Parathyroid adenoma (tissue), 2 donors: ENCODE results near the gene OTOG.

Source experiments
- H2AFZ ChIP-seq: fragments of 300-600 bp; sonication (generic); one replicate; pipeline ENCODE4 v1.7.0; 2017; ENCODE audit warnings: antibody characterized with exemption, mild to moderate bottlenecking
- H3K27ac ChIP-seq: fragments of 300-600 bp; sonication (generic); one replicate; pipeline ENCODE4 v1.7.0; 2017
- H3K27me3 ChIP-seq: fragments of 300-600 bp; sonication (generic); one replicate; pipeline ENCODE4 v1.7.0; 2017; ENCODE audit warnings: low read length; ENCODE audit not compliant: control insufficient read depth, insufficient read depth
- H3K36me3 ChIP-seq: fragments of 300-600 bp; sonication (generic); one replicate; pipeline ENCODE4 v1.7.0; 2017; ENCODE audit warnings: low read length; ENCODE audit not compliant: control insufficient read depth, insufficient read depth
- H3K4me1 ChIP-seq: fragments of 300-600 bp; sonication (generic); one replicate; pipeline ENCODE4 v1.7.0; 2017; ENCODE audit warnings: control low read depth
- H3K4me2 ChIP-seq: fragments of 300-600 bp; sonication (generic); one replicate; pipeline ENCODE4 v1.7.0; 2017; ENCODE audit warnings: low read length
- H3K4me3 ChIP-seq: fragments of 300-600 bp; sonication (generic); one replicate; pipeline ENCODE4 v1.7.0; 2017; ENCODE audit warnings: low read depth, low read length
- H3K79me2 ChIP-seq: fragments of 300-600 bp; sonication (generic); one replicate; pipeline ENCODE4 v1.7.0; 2017; ENCODE audit warnings: control low read depth
- H3K9ac ChIP-seq: fragments of 300-600 bp; sonication (generic); one replicate; pipeline ENCODE4 v1.7.0; 2017; ENCODE audit warnings: mild to moderate bottlenecking
- H3K9me3 ChIP-seq: fragments of 300-600 bp; sonication (generic); one replicate; pipeline ENCODE4 v1.7.0; 2017; ENCODE audit warnings: low read length; ENCODE audit not compliant: control insufficient read depth
- TF ChIP-seq, protein P1 (sequence below): fragments of 300-600 bp; sonication (generic); IDR thresholded peaks from one replicate; pipeline ENCODE4 v1.7.0; 2017; ENCODE audit warnings: antibody characterized with exemption, mild to moderate bottlenecking
- donor health status: primary hyperparathyroidism.

The OTOG gene

DNA sequence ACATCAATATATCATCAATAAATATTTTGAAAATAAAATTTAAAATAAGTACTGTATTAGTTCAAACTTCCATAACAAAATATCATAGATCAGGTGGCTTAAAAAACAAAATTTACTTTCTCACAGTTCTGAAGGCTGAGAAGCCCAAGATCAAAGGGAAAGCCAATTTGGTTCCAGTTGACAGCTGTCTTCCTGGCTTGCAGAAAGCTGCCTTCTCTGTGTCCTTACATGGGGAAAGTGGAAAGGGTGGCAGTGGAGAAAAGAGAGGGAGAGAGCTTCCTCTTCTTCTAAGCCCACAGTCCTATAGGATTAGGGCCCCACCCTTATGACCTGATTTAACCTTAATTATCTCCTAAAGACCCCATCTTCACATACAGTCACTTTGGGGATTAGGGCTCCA is 121.1 kb downstream of the OTOG start:
- TF ChIP-seq, protein P1, sequence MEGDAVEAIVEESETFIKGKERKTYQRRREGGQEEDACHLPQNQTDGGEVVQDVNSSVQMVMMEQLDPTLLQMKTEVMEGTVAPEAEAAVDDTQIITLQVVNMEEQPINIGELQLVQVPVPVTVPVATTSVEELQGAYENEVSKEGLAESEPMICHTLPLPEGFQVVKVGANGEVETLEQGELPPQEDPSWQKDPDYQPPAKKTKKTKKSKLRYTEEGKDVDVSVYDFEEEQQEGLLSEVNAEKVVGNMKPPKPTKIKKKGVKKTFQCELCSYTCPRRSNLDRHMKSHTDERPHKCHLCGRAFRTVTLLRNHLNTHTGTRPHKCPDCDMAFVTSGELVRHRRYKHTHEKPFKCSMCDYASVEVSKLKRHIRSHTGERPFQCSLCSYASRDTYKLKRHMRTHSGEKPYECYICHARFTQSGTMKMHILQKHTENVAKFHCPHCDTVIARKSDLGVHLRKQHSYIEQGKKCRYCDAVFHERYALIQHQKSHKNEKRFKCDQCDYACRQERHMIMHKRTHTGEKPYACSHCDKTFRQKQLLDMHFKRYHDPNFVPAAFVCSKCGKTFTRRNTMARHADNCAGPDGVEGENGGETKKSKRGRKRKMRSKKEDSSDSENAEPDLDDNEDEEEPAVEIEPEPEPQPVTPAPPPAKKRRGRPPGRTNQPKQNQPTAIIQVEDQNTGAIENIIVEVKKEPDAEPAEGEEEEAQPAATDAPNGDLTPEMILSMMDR: no peak
- Histone ChIP-seq H3K9me3 (no peaks in the 10 kb centered on the region), H3K27ac (no peak overlapping the region), H3K4me1 (no peaks in the 10 kb centered on the region), H3K4me2 (no peak overlapping the region), H3K27me3 (no peaks in the 10 kb centered on the region), H2AFZ (no peak overlapping the region), H3K9ac (no peak overlapping the region), H3K36me3 (no peaks in the 10 kb centered on the region), H3K79me2 (no peaks in the 10 kb centered on the region), H3K4me3 (no peak overlapping the region)

DNA sequence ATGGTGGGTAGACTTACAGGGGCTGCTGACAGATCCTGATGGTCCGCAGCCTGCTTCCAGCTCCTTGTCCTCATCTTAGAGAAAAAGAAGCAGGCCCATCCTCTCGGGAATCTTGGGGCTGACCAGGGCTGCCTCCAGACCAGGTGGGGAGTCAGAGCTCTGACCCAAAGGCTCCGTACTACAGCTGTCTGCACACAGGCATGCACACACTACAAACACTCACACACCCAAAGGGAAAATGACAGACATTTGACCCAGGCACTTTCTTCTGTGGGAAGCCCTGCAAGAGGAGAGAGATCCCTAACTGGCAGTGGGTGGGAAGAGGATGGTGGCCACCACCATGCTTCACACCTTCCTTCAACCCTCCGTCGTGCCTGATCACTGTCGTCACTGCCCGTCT is 125.4 kb downstream of the OTOG start:
- no peak overlapping the region for H3K4me2 ChIP-seq
- no peak overlapping the region for H3K4me3 ChIP-seq
- H3K36me3 ChIP-seq: no peaks in the 10 kb centered on the region
- no peak overlapping the region for H3K27ac ChIP-seq
- H3K9ac ChIP-seq: no peak overlapping the region
- TF ChIP-seq, protein P1: no peak
- no peaks in the 10 kb centered on the region for H3K9me3 ChIP-seq
- H2AFZ ChIP-seq: no peak overlapping the region
- no peaks in the 10 kb centered on the region for H3K79me2 ChIP-seq
- no peaks in the 10 kb centered on the region for H3K4me1 ChIP-seq
- no peaks in the 10 kb centered on the region for H3K27me3 ChIP-seq

DNA sequence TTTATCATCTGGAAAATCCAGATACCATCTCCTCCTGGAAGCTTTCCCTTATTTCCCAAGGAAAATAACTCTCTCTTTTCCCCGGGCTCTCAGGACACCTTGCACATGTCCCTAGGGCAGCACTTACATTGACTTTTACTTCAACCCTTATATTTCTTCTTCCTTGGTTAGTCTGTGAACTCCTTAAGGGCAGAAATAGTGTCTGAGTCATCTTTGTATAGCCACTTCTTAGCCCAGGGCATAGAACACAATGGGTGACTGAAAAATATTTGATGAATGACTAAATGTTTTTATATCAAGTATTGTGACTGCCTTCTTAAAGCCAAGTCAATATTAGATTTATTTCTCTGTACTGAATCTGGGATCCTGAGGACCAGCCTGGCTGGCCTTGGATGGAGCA is 126.9 kb downstream of the OTOG start:
- Histone ChIP-seq H3K27me3 (no peaks in the 10 kb centered on the region), H3K4me2 (no peak overlapping the region), H3K9ac (no peak overlapping the region), H3K9me3 (no peaks in the 10 kb centered on the region), H3K27ac (no peak overlapping the region), H3K4me3 (no peak overlapping the region), H3K4me1 (no peaks in the 10 kb centered on the region), H2AFZ (no peak overlapping the region), H3K36me3 (no peaks in the 10 kb centered on the region), H3K79me2 (no peaks in the 10 kb centered on the region)
- TF ChIP-seq, protein P1: no peak

DNA sequence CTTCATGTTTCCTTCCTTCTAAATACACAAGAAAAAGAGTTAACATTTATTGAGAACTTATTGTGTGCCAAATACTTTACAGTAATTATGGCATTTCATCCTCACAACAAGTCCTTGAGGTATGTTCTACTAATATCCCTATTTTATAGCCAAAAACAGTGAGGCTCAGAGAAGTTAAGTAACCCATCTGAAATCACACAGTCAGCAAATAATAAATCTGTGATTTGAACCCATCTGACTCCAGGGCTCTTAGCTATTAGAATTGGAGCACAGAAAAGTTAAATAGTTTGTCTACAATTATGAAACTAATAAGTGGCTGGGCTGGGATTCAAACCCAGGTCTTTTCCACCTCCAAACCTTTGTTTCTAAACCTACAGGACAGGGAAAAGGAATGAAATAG is 135.8 kb downstream of the OTOG start:
- no peaks in the 10 kb centered on the region for H3K36me3 ChIP-seq
- no peak overlapping the region for H3K27ac ChIP-seq

More for the DNA sequence above, 135.8 kb downstream of the OTOG start:
- H3K4me1 ChIP-seq: no peaks in the 10 kb centered on the region
- TF ChIP-seq, protein P1: no peak
- no peaks in the 10 kb centered on the region for H3K27me3 ChIP-seq
- no peak overlapping the region for H2AFZ ChIP-seq
- H3K9ac ChIP-seq: no peak overlapping the region
- H3K79me2 ChIP-seq: no peaks in the 10 kb centered on the region
- H3K4me2 ChIP-seq: no peak overlapping the region
- H3K4me3 ChIP-seq: no peak overlapping the region
- H3K9me3 ChIP-seq: no peaks in the 10 kb centered on the region
